GM19025 (cell line): ENCODE measurements around the gene CHST15.

Experiments
- ATAC-seq: cut with Tn5 transposase; IDR thresholded peaks from one replicate; pipeline ENCODE4 v1.9.1; 2021; ENCODE audit warnings: mild to moderate bottlenecking, low read depth, moderate library complexity; ENCODE audit not compliant: unreplicated experiment

The CHST15 gene

GRCh38 chr10:124033887-124034218 lies 59.5 kb downstream of the CHST15 start:
- no peak for ATAC-seq

- ATAC-seq: no peak
Measured at GRCh38 chr10:124032971-124033886, 60.2 kb downstream of the CHST15 start.

GRCh38 chr10:124032087-124032935 lies 61.1 kb downstream of the CHST15 start:
- no peak for ATAC-seq

GRCh38 chr10:124030492-124031110 lies 62.8 kb downstream of the CHST15 start:
- no peak for ATAC-seq

- ATAC-seq: no peak
Measured at GRCh38 chr10:124030061-124030460, 63.3 kb downstream of the CHST15 start.

- ATAC-seq: no peak
Measured at GRCh38 chr10:124029559-124029958, 63.8 kb downstream of the CHST15 start.

GRCh38 chr10:124028700-124029480 lies 64.5 kb downstream of the CHST15 start:
- ATAC-seq: no peak

GRCh38 chr10:124027651-124028050 lies 65.7 kb downstream of the CHST15 start:
- ATAC-seq: no peak

- no peak for ATAC-seq
Measured at GRCh38 chr10:124027031-124027611, 66.3 kb downstream of the CHST15 start.

GRCh38 chr10:124026589-124026939 lies 66.8 kb downstream of the CHST15 start:
- ATAC-seq: no peak

- ATAC-seq: no peak
Measured at GRCh38 chr10:124025660-124026588, 67.5 kb downstream of the CHST15 start.

GRCh38 chr10:124025152-124025551 lies 68.2 kb downstream of the CHST15 start:
- no peak for ATAC-seq

GRCh38 chr10:124022066-124022465 lies 71.3 kb downstream of the CHST15 start:
- no peak for ATAC-seq

- no peak for ATAC-seq
Measured at GRCh38 chr10:124020981-124021815, 72.2 kb downstream of the CHST15 start.

GRCh38 chr10:124019886-124020797 lies 73.3 kb downstream of the CHST15 start:
- ATAC-seq: no peak

GRCh38 chr10:124018886-124019525 lies 74.4 kb downstream of the CHST15 start:
- ATAC-seq: no peak

GRCh38 chr10:124017729-124018128 lies 75.7 kb downstream of the CHST15 start:
- no peak for ATAC-seq
